ENCODE measurements around the gene SCYGR3. TPM values are rescaled to one million over a fixed set of nuclear protein-coding genes. Genes with fewer than 3 reads are reported as not detected.

Gene SCYGR3
- total RNA-seq, 1 donor from 2014 or later, result not detected

DNA sequence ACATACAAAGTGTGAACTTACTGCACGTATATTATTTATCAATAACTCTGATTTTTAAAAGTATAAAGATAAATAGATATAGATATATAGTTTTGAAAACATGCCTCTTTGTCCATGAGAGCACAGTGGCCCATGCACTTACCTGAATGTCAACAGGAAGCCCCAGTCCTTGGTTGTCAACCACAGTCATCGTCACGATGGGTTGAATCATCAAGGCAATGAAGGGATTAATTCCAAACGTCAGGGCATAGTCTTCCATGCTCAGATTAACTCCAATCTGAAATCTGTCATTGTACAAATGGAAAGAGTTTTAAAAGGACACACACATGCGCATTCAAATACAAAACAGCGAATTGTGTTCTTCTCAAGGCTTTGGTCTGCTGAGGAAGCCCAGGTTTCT is 18.2 kb upstream of the SCYGR3 start:
- Mint-ChIP-seq H3K4me1 (no peaks in the 10 kb centered on the region), H3K27ac (ENCODE audit: unreplicated experiment) (no peak overlapping the region), H3K9me3 (peaks cover 2% of the 10 kb centered on the region), H3K4me3 (no peak overlapping the region), H3K36me3 (ENCODE audit: low read depth) (no peaks in the 10 kb centered on the region), H3K27me3 (ENCODE audit: low read depth) (no peaks in the 10 kb centered on the region)
- TF ChIP-seq CTCF (conservative IDR thresholded peaks at IDR 0.05), result no peak
- DNase-seq (ENCODE audit: low read depth, low spot score), result no peak

GRCh38 chr2:227630322-227630721 is 15.7 kb upstream of the SCYGR3 start:
- no peak for TF ChIP-seq CTCF (conservative IDR thresholded peaks at IDR 0.05)
- Mint-ChIP-seq H3K4me1 (no peaks in the 10 kb centered on the region), H3K27me3 (ENCODE audit: low read depth) (no peaks in the 10 kb centered on the region), H3K27ac (ENCODE audit: unreplicated experiment) (no peak overlapping the region), H3K36me3 (ENCODE audit: low read depth) (no peaks in the 10 kb centered on the region), H3K4me3 (no peak overlapping the region), H3K9me3 (peaks cover 2% of the 10 kb centered on the region)
- no peak for DNase-seq (ENCODE audit: low read depth, low spot score)

GRCh38 chr2:227629435-227629834 is 14.8 kb upstream of the SCYGR3 start:
- H3K36me3 Mint-ChIP-seq (ENCODE audit: low read depth), result no peaks in the 10 kb centered on the region
- no peak for TF ChIP-seq CTCF (conservative IDR thresholded peaks at IDR 0.05)
- no peak for DNase-seq (ENCODE audit: low read depth, low spot score)
- H3K4me1 Mint-ChIP-seq, result no peaks in the 10 kb centered on the region
- H3K27me3 Mint-ChIP-seq (ENCODE audit: low read depth), result no peaks in the 10 kb centered on the region
- H3K27ac Mint-ChIP-seq (ENCODE audit: unreplicated experiment), result no peak overlapping the region
- peaks cover 2% of the 10 kb centered on the region for H3K9me3 Mint-ChIP-seq
- no peak overlapping the region for H3K4me3 Mint-ChIP-seq

DNA sequence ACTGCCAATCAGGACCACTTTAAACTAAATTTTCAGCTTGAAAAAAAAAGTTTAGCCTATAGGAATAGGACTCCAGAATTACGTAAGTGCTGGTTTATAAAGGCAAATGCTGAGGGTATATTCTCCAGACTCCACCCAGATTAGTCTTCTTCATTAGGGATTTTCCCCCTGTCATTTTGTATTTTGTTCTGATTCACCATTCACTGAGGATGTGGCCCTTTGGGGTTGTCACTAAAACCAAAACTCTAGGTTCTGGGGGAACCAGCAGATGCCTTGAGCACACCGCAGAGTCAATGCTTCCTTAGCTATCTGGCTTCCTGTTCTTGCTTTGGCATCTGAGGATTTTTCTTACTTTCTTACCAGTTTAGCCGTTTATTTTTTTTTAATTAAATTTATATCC is 13.1 kb upstream of the SCYGR3 start:
- Mint-ChIP-seq H3K27ac (ENCODE audit: unreplicated experiment) (no peak overlapping the region), H3K4me3 (no peak overlapping the region), H3K36me3 (ENCODE audit: low read depth) (no peaks in the 10 kb centered on the region), H3K27me3 (ENCODE audit: low read depth) (no peaks in the 10 kb centered on the region), H3K4me1 (no peaks in the 10 kb centered on the region), H3K9me3 (peaks cover 4% of the 10 kb centered on the region)
- TF ChIP-seq CTCF (conservative IDR thresholded peaks at IDR 0.05), result no peak
- DNase-seq (ENCODE audit: low read depth, low spot score), result no peak

DNA sequence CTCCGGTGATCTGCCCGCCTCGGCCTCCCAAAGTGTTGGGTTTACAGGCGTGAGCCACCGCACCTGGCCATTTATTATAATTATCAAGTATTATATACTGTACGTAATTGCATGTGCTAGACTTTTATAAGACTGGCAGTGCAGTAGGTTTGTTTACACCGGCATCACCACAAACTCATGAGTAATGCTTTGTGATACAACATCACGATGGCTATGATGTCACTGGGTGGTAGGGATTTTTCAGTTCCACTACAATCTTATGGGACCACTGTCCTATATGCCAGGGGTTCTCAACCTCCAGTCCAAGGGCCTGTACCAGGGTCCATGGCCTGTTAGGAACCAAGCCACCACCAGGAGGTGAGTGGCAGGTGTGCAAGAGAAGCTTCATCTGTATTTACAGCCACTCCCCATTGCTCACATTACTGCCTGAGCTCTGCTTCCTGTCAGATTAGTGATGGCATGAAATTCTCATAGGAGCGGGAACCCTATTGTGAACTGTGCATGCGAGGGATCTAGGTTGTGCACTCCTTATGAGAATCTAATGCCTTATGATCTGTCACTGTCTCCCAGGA is 12.0 kb upstream of the SCYGR3 start:
- Mint-ChIP-seq H3K9me3 (peaks cover 4% of the 10 kb centered on the region), H3K4me3 (no peak overlapping the region), H3K27me3 (ENCODE audit: low read depth) (no peaks in the 10 kb centered on the region), H3K27ac (ENCODE audit: unreplicated experiment) (no peak overlapping the region), H3K4me1 (no peaks in the 10 kb centered on the region), H3K36me3 (ENCODE audit: low read depth) (no peaks in the 10 kb centered on the region)
- no peak for TF ChIP-seq CTCF (conservative IDR thresholded peaks at IDR 0.05)
- no peak for DNase-seq (ENCODE audit: low read depth, low spot score)

Measured in neural crest cell (in vitro differentiated cells).